Mesendoderm (in vitro differentiated cells): ENCODE data around the gene CCNDBP1. TPM values are rescaled to one million over a fixed set of nuclear protein-coding genes. Genes with fewer than 3 reads are reported as not detected.

Source experiments
- DNase-seq: peaks from one replicate; pipeline ENCODE4 v3.0.0; 2013
- H2AK5ac ChIP-seq: 2 replicates; pipeline ENCODE4 v1.6.1; 2013; ENCODE audit warnings: low read length, inconsistent platforms
- H2BK120ac ChIP-seq: 2 replicates; pipeline ENCODE4 v1.6.1; 2013; ENCODE audit warnings: low read depth, mild to moderate bottlenecking, low read length, moderate library complexity, mixed read lengths
- H2BK15ac ChIP-seq: replicated peaks from 2 replicates; pipeline ENCODE4 v1.6.1; 2013; ENCODE audit warnings: low read depth, mild to moderate bottlenecking, moderate library complexity
- H2BK5ac ChIP-seq: 2 replicates; pipeline ENCODE4 v1.6.1; 2013; ENCODE audit warnings: low read length, inconsistent platforms
- H3K18ac ChIP-seq: 2 replicates; pipeline ENCODE4 v1.6.1; 2013; ENCODE audit warnings: mild to moderate bottlenecking, low read length, mixed read lengths
- H3K23ac ChIP-seq: one replicate; pipeline ENCODE4 v1.6.1; 2013; ENCODE audit warnings: low read length
- H3K27ac ChIP-seq: 2 replicates; pipeline ENCODE4 v1.5.1; 2013; ENCODE audit warnings: low read depth, mild to moderate bottlenecking, inconsistent platforms, low read length, moderate library complexity
- H3K27me3 ChIP-seq: 2 replicates; pipeline ENCODE4 v1.6.1; 2013; ENCODE audit warnings: low read length, control low read depth, mild to moderate bottlenecking, inconsistent platforms; ENCODE audit not compliant: insufficient read depth, poor library complexity
- H3K36me3 ChIP-seq: 2 replicates; pipeline ENCODE4 v1.6.1; 2013; ENCODE audit warnings: low read length, inconsistent platforms; ENCODE audit not compliant: control insufficient read depth, insufficient read depth
- H3K4ac ChIP-seq: one replicate; pipeline ENCODE4 v1.6.1; 2013; ENCODE audit warnings: low read depth, mild to moderate bottlenecking, low read length, moderate library complexity
- H3K4me1 ChIP-seq: 2 replicates; pipeline ENCODE4 v1.6.1; 2013; ENCODE audit warnings: low read depth, low read length, inconsistent platforms; ENCODE audit not compliant: control insufficient read depth
- H3K4me2 ChIP-seq: 2 replicates; pipeline ENCODE4 v1.6.1; 2013; ENCODE audit warnings: low read length
- H3K4me3 ChIP-seq: 2 replicates; pipeline ENCODE4 v1.5.1; 2013; ENCODE audit warnings: mild to moderate bottlenecking, low read length
- H3K56ac ChIP-seq: one replicate; pipeline ENCODE4 v1.6.1; 2013; ENCODE audit warnings: low read length
- H3K79me1 ChIP-seq: 2 replicates; pipeline ENCODE4 v1.6.1; 2013; ENCODE audit warnings: low read length, inconsistent platforms
- H3K79me2 ChIP-seq: 2 replicates; pipeline ENCODE4 v1.6.1; 2013; ENCODE audit warnings: mild to moderate bottlenecking, low read length; ENCODE audit not compliant: control insufficient read depth, insufficient read depth
- H3K9ac ChIP-seq: 2 replicates; pipeline ENCODE4 v1.6.1; 2013; ENCODE audit warnings: low read length, inconsistent platforms
- H4K5ac ChIP-seq: one replicate; pipeline ENCODE4 v1.6.1; 2013; ENCODE audit warnings: low read length
- H4K8ac ChIP-seq: one replicate; pipeline ENCODE4 v1.6.1; 2013; ENCODE audit warnings: low read depth, mild to moderate bottlenecking, control low read depth, low read length, moderate library complexity
- WGBS: extraction: QIAGEN DNeasy Blood & Tissue Kit; methylation state at CpG from one replicate; pipeline ENCODE4 v1.1.7; 2013; ENCODE audit warnings: low lambda C conversion rate, missing lambda C conversion rate; ENCODE audit not compliant: insufficient coverage; ENCODE audit errors: extremely low coverage; 5-methylcytosine and 5-hydroxymethylcytosine counted together
- polyA plus RNA-seq, 2 experiments: library from polyadenylated mRNA; stranded (reverse); fragments of 200-250 nt; gene quantifications; one replicate each; pipeline ENCODE4 v1.2.3, GENCODE V29; 2013

CCNDBP1 gene, protein sequence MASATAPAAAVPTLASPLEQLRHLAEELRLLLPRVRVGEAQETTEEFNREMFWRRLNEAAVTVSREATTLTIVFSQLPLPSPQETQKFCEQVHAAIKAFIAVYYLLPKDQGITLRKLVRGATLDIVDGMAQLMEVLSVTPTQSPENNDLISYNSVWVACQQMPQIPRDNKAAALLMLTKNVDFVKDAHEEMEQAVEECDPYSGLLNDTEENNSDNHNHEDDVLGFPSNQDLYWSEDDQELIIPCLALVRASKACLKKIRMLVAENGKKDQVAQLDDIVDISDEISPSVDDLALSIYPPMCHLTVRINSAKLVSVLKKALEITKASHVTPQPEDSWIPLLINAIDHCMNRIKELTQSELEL
- polyA plus RNA-seq (2013, experiment 1 of 2) = 22.3 TPM
- 22.7 TPM for polyA plus RNA-seq (2013, experiment 2 of 2)

DNA sequence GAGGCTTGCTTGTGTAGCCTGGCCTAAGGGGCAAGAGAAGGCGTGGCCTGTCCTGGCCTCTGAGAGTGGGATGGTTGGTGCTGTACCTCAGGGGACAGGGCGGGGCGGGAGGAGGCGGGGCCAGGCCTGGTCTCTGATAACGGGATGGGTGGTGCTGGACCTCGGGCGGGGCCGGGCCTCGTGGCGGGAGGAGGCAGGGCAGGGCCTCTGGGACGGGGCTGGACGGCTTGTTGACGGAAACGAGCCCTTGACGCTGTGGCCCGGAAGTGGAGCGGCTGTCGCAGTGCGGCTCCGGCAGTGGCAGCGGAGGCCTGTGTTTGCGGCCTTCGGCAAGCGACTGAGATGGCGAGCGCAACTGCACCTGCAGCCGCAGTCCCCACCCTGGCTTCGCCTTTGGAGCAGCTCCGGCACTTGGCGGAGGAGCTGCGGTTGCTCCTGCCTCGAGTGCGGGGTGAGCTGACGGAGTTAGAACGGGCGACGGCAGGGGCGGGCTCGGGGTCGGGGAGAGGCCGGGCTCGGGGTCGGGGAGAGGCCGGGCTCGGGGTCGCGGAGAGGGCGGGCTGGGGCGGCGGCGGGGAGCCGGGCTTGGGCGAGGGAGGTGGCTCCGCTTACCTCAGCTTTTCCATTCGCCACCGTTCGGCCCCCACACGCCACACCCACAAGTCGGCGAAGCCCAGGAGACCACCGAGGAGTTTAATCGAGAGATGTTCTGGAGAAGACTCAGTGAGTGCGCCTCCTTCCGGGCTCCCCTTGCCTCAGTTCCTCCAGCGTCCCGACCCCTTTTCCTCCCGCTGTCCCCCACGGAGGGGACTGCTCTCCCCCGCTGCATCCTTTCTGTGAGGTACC, at the start of gene CCNDBP1:
Gene CCNDBP1 (plus strand): TSS at position 247 of the 846 bp plus-strand sequence. CDS start 96 bp downstream, at position 343.
- Histone ChIP-seq H3K79me2 (no peaks in the 10 kb centered on the region), H3K9ac (peak within 1 kb of the TSS; percentile 84), H3K27me3 (no peaks in the 10 kb centered on the region), H2AK5ac (no peak within 1 kb of the TSS), H2BK15ac (no peak within 1 kb of the TSS), H3K56ac (peak within 1 kb of the TSS; percentile 97), H3K4ac (no peak within 1 kb of the TSS), H3K36me3 (peaks cover 5% of the 10 kb centered on the region), H4K5ac (no peak within 1 kb of the TSS), H3K27ac (no peak within 1 kb of the TSS), H3K79me1 (no peaks in the 10 kb centered on the region), H3K4me1 (peaks cover 2% of the 10 kb centered on the region), H4K8ac (no peak within 1 kb of the TSS), H3K4me3 (peak within 1 kb of the TSS; percentile 94), H2BK5ac (no peak within 1 kb of the TSS), H3K23ac (no peak within 1 kb of the TSS), H3K18ac (peak within 1 kb of the TSS; percentile 29), H3K4me2 (peak within 1 kb of the TSS; percentile 99), H2BK120ac (no peak within 1 kb of the TSS)
- DNase-seq = peak; percentile 98
- WGBS = no CpG with 5 or more reads among the region's 69 CpGs

GRCh38 chr15:43143203-43143941, 41.8 kb upstream of the CCNDBP1 start:
- no peak for DNase-seq
- H4K5ac ChIP-seq = no peak overlapping the region
- H3K4me2 ChIP-seq = no peak overlapping the region
- H3K79me2 ChIP-seq = no peaks in the 10 kb centered on the region
- no peaks in the 10 kb centered on the region for H3K36me3 ChIP-seq
- no peak overlapping the region for H3K23ac ChIP-seq
- H3K27me3 ChIP-seq = no peaks in the 10 kb centered on the region
- H3K56ac ChIP-seq = no peak overlapping the region
- no CpG with 5 or more reads among the region's 4 CpGs for WGBS
- no peak overlapping the region for H3K4ac ChIP-seq
- no peak overlapping the region for H3K27ac ChIP-seq
- no peaks in the 10 kb centered on the region for H3K4me1 ChIP-seq
- H2BK120ac ChIP-seq = no peak overlapping the region
- H3K18ac ChIP-seq = no peak overlapping the region
- H2BK15ac ChIP-seq = no peak overlapping the region
- H3K79me1 ChIP-seq = no peaks in the 10 kb centered on the region
- H2BK5ac ChIP-seq = no peak overlapping the region
- no peak overlapping the region for H2AK5ac ChIP-seq
- H4K8ac ChIP-seq = no peak overlapping the region
- no peak overlapping the region for H3K9ac ChIP-seq
- no peak overlapping the region for H3K4me3 ChIP-seq

DNA sequence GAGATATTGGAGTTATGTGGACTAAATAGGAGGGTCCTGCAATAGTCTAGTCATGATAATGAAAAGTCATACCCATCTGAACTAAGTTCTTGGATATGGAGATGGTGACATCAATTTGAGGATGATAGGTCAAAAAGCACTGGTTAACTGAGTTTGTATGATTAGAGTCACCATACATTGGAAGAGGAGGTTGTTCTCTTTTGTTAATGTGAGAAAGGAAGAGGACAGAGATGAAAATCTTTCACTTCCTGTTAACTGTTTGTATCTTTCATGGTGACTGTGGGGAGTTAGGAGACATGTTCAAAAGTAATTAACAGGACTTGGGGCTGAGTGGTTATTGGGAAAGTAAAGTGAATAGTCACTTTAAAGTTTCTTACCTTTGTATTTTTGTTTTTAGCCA, 40.7 kb upstream of the CCNDBP1 start:
- no peak overlapping the region for H2BK120ac ChIP-seq
- H3K27ac ChIP-seq = no peak overlapping the region
- no peak overlapping the region for H3K4ac ChIP-seq
- no peak overlapping the region for H4K5ac ChIP-seq
- H4K8ac ChIP-seq = no peak overlapping the region
- H3K4me2 ChIP-seq = no peak overlapping the region
- no peaks in the 10 kb centered on the region for H3K27me3 ChIP-seq
- H3K18ac ChIP-seq = no peak overlapping the region
- no peaks in the 10 kb centered on the region for H3K79me1 ChIP-seq
- H2BK5ac ChIP-seq = no peak overlapping the region
- H3K9ac ChIP-seq = no peak overlapping the region
- H3K56ac ChIP-seq = no peak overlapping the region
- no peaks in the 10 kb centered on the region for H3K4me1 ChIP-seq
- DNase-seq = no peak
- no peak overlapping the region for H3K23ac ChIP-seq
- H2AK5ac ChIP-seq = no peak overlapping the region
- no peaks in the 10 kb centered on the region for H3K36me3 ChIP-seq
- H2BK15ac ChIP-seq = no peak overlapping the region
- no peak overlapping the region for H3K4me3 ChIP-seq
- no peaks in the 10 kb centered on the region for H3K79me2 ChIP-seq

DNA sequence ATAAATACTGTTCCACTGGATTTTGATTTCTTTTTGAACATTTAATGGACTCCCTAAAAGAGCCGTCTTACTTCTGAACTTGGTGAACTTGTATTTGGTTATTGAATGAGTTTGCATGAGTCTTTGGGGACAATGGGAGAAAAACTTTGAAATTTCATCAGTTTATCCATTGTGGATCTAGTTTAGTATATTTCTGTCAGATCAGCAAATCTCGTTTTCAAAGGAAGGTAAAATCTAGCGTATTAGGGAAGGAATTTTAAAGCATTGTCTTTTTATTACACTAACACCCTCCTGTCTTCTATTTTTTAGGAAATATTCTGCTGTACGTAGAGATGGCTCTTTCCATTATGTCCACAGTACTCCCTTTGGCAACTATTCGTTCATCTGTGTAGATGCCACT, 39.0 kb upstream of the CCNDBP1 start:
- no peaks in the 10 kb centered on the region for H3K4me1 ChIP-seq
- H4K5ac ChIP-seq = no peak overlapping the region
- no peaks in the 10 kb centered on the region for H3K79me2 ChIP-seq
- no peak for DNase-seq
- no peak overlapping the region for H3K9ac ChIP-seq
- H3K27ac ChIP-seq = no peak overlapping the region
- H3K18ac ChIP-seq = no peak overlapping the region
- no CpG with 5 or more reads among the region's 5 CpGs for WGBS
- H4K8ac ChIP-seq = no peak overlapping the region
- H3K56ac ChIP-seq = no peak overlapping the region
- H3K4me3 ChIP-seq = no peak overlapping the region
- no peak overlapping the region for H3K4me2 ChIP-seq
- no peak overlapping the region for H2BK120ac ChIP-seq
- no peaks in the 10 kb centered on the region for H3K36me3 ChIP-seq
- H3K4ac ChIP-seq = no peak overlapping the region
- no peak overlapping the region for H2BK5ac ChIP-seq
- H2BK15ac ChIP-seq = no peak overlapping the region
- no peaks in the 10 kb centered on the region for H3K27me3 ChIP-seq
- H3K79me1 ChIP-seq = no peaks in the 10 kb centered on the region
- no peak overlapping the region for H2AK5ac ChIP-seq
- no peak overlapping the region for H3K23ac ChIP-seq

DNA sequence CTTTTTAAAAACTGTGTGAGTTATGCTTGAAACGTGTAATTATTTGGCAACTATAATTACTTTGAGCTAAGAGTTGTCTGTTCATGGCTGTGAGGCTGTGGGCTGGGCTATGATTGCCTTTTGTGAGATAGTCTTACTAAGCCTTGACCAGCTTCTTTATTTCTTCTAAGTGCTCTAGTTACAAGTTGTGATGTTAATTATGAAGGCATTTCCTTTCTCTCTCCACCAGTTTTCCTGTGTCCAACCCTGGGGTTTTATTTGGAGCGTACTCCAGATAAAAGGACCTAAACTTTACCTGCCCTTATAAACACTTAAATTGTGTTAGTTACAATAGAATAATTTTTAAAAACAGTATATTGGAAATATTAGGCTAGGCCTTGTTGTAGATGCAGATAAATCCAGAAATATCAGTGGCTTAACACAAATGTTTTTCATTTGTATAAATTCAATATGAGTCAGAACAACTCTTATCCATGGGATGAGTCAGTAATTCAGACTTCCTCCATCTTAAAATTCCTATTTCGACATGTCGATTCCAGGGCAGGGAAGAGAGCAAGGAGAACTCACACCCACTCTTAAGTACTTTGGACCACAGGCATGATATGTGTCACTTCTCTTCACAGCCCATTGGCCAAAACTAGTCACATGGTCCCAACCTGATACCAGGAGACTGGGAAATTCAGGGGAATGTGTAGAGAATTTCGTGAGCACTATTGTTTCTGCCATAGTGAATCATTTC, 34.8 kb upstream of the CCNDBP1 start:
- Histone ChIP-seq H3K4me1 (no peaks in the 10 kb centered on the region), H3K4ac (no peak overlapping the region), H4K5ac (no peak overlapping the region), H3K27ac (no peak overlapping the region), H3K9ac (no peak overlapping the region), H3K79me2 (no peaks in the 10 kb centered on the region), H3K56ac (no peak overlapping the region), H3K18ac (no peak overlapping the region), H4K8ac (no peak overlapping the region), H3K23ac (no peak overlapping the region), H3K4me2 (no peak overlapping the region), H3K79me1 (no peaks in the 10 kb centered on the region), H3K36me3 (no peaks in the 10 kb centered on the region), H3K27me3 (no peaks in the 10 kb centered on the region), H2BK120ac (no peak overlapping the region), H2BK15ac (no peak overlapping the region), H2AK5ac (no peak overlapping the region), H3K4me3 (no peak overlapping the region), H2BK5ac (no peak overlapping the region)
- no CpG with 5 or more reads among the region's 5 CpGs for WGBS
- DNase-seq = peak; percentile 65
